ENCODE data around the gene CAMK4.
"Not testable (repeated sequence)": the region's sequence is repeated elsewhere in the genome, so short reads cannot be mapped to it uniquely, and the experiment has no call there.

- not testable (repeated sequence) for TF ChIP-seq EZH2 (IDR thresholded peaks at IDR 0.05; ENCODE audit: low read depth); CTCF (conservative IDR thresholded peaks at IDR 0.05)
These were observed 185.1 kb downstream of the CAMK4 start for GRCh38 chr5:111409266-111409665.

Data from PC-9 (cell line).